Suprapubic skin (tissue), 4 donors: Measurements from ENCODE around the gene TBC1D21. TPM values are rescaled to one million over a fixed set of nuclear protein-coding genes. Genes with fewer than 3 reads are reported as not detected.
A peak's percentile ranks its signal among the peaks of the same experiment; 100 is the strongest.

Source experiments
- DNase-seq, 2 donors: peaks; one replicate each; pipeline ENCODE4 v3.0.0-alpha.2; 2019; ENCODE audit warnings: low spot score in 2 of 2
- H3K27ac ChIP-seq: fragments of 200-600 bp; sonication (generic); one replicate; pipeline ENCODE4 v1.5.1; 2019
- H3K27me3 ChIP-seq: fragments of 200-600 bp; sonication (generic); one replicate; pipeline ENCODE4 v1.5.1; 2019
- H3K36me3 ChIP-seq: fragments of 200-600 bp; sonication (generic); one replicate; pipeline ENCODE4 v1.5.1; 2019
- H3K4me1 ChIP-seq: fragments of 200-600 bp; sonication (generic); one replicate; pipeline ENCODE4 v1.5.1; 2019
- H3K4me3 ChIP-seq: fragments of 200-600 bp; sonication (generic); one replicate; pipeline ENCODE4 v1.5.1; 2019; ENCODE audit warnings: mild to moderate bottlenecking
- H3K9me3 ChIP-seq: fragments of 200-600 bp; sonication (generic); one replicate; pipeline ENCODE4 v1.5.1; 2019
- EP300 ChIP-seq: sonication (generic); formaldehyde crosslinking; IDR thresholded peaks from one replicate; pipeline ENCODE4 v1.6.1; 2017; ENCODE audit warnings: antibody characterized with exemption
- POLR2A ChIP-seq, 2 donors: fragments of 450-650 bp; IDR thresholded peaks; one replicate each; pipeline ENCODE4 v1.6.1; 2017; ENCODE audit warnings: antibody characterized with exemption in 2 of 2, mild to moderate bottlenecking in 2 of 2, moderate library complexity in 2 of 2
- POLR2AphosphoS5 ChIP-seq, 3 donors: sonication (generic); formaldehyde crosslinking; IDR thresholded peaks; one replicate each; pipeline ENCODE4 v1.6.1; 2017; ENCODE audit warnings: antibody characterized with exemption in 3 of 3
- WGBS: methylation state at CpG from one replicate; pipeline ENCODE4 v1.1.5; 2018; 5-methylcytosine and 5-hydroxymethylcytosine counted together
- total RNA-seq, 4 donors: library from RNA; depleted of rRNA; stranded (reverse); fragments of >200 nt; gene quantifications; one replicate each; pipeline ENCODE4 v1.1.0, GENCODE V29; 2016
- TF ChIP-seq, protein P1 (sequence below), 2 donors: fragments of 200-600 bp in 1 of 2; fragments of 450-650 bp in 1 of 2; sonication (generic) in 1 of 2; IDR thresholded peaks; one replicate each; pipeline ENCODE4 v1.5.1; 2016 to 2019; ENCODE audit warnings: antibody characterized with exemption in 2 of 2, mild to moderate bottlenecking in 1 of 2, moderate library complexity in 1 of 2

Gene TBC1D21
- total RNA-seq, 4 donors from 2014 or later: not detected

DNA sequence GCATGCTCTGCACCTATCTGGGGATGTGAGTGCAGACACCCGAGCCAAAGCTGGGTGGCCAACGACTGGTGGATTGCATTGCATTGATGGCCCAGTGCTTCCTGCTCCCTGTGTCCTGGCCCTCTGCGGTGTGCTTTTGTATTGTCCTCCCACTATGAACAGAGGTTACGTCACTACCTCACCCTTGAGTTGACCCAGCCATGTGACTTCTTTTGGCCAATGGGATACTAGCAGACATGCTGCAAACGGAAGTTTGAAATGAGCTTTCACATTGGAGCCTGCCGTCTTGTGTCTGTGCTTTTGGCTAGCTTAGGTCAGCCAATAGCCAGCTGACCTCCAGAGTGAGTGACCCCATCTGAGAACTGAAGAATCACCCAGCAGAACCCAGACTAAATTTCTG, 15.3 kb upstream of the TBC1D21 start:
- no peaks in the 10 kb centered on the region for H3K4me1 ChIP-seq
- peaks cover 49% of the 10 kb centered on the region for H3K27me3 ChIP-seq
- H3K9me3 ChIP-seq: no peaks in the 10 kb centered on the region
- peak in 1 of 2 donors; percentile 17 for DNase-seq
- 83% methylated on average over 5 of the region's 6 CpGs for WGBS
- no peak overlapping the region for H3K4me3 ChIP-seq
- no peaks in the 10 kb centered on the region for H3K36me3 ChIP-seq
- no peak for TF ChIP-seq EP300
- TF ChIP-seq, protein P1, sequence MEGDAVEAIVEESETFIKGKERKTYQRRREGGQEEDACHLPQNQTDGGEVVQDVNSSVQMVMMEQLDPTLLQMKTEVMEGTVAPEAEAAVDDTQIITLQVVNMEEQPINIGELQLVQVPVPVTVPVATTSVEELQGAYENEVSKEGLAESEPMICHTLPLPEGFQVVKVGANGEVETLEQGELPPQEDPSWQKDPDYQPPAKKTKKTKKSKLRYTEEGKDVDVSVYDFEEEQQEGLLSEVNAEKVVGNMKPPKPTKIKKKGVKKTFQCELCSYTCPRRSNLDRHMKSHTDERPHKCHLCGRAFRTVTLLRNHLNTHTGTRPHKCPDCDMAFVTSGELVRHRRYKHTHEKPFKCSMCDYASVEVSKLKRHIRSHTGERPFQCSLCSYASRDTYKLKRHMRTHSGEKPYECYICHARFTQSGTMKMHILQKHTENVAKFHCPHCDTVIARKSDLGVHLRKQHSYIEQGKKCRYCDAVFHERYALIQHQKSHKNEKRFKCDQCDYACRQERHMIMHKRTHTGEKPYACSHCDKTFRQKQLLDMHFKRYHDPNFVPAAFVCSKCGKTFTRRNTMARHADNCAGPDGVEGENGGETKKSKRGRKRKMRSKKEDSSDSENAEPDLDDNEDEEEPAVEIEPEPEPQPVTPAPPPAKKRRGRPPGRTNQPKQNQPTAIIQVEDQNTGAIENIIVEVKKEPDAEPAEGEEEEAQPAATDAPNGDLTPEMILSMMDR (IDR thresholded peaks at IDR 0.05): no peak
- TF ChIP-seq POLR2A (IDR thresholded peaks at IDR 0.05): no peak
- TF ChIP-seq POLR2AphosphoS5 (IDR thresholded peaks at IDR 0.05): no peak
- H3K27ac ChIP-seq: no peak overlapping the region

- DNase-seq: peak in 1 of 2 donors; percentile 10
Observed at GRCh38 chr15:73862276-73862675, 11.1 kb upstream of the TBC1D21 start.

GRCh38 chr15:73865379-73865778, 8.0 kb upstream of the TBC1D21 start:
- H3K9me3 ChIP-seq: peaks cover 4% of the 10 kb centered on the region
- no peaks in the 10 kb centered on the region for H3K36me3 ChIP-seq
- no peaks in the 10 kb centered on the region for H3K4me1 ChIP-seq
- no peak for DNase-seq
- peaks cover 62% of the 10 kb centered on the region for H3K27me3 ChIP-seq
- no peak for TF ChIP-seq EP300
- TF ChIP-seq POLR2AphosphoS5 (IDR thresholded peaks at IDR 0.05): no peak
- TF ChIP-seq, protein P1 (IDR thresholded peaks at IDR 0.05): no peak
- no peak for TF ChIP-seq POLR2A (IDR thresholded peaks at IDR 0.05)
- H3K4me3 ChIP-seq: no peak overlapping the region
- H3K27ac ChIP-seq: no peak overlapping the region

More at GRCh38 chr15:73862276-73862675, 11.1 kb upstream of the TBC1D21 start:
- peaks cover 4% of the 10 kb centered on the region for H3K9me3 ChIP-seq
- no peaks in the 10 kb centered on the region for H3K36me3 ChIP-seq
- no peak overlapping the region for H3K27ac ChIP-seq
- H3K27me3 ChIP-seq: peaks cover 55% of the 10 kb centered on the region
- H3K4me1 ChIP-seq: no peaks in the 10 kb centered on the region
- TF ChIP-seq, protein P1 (IDR thresholded peaks at IDR 0.05): no peak
- TF ChIP-seq EP300: no peak
- no peak for TF ChIP-seq POLR2AphosphoS5 (IDR thresholded peaks at IDR 0.05)
- no peak for TF ChIP-seq POLR2A (IDR thresholded peaks at IDR 0.05)
- no peak overlapping the region for H3K4me3 ChIP-seq
- 42% methylated on average over 6 of the region's 6 CpGs for WGBS

DNA sequence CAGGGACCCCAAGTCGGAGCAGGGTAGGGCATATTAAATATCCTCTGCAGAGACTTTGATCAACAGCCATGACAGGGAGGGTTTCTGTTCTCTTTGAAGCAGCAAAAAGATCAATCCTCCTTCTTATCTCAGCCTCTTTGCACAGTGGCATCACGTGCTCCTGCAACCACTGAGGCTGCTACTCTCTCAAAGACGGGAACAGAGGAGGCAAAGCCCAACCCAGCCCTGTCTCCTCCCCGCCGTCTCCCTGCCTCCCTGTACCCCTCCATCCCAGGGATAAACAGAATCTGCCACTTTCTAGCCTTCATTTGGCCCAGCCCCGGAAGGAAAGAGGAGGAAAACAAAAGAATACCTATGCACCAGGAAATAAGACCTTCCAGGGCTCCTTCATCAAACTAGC, 7.5 kb upstream of the TBC1D21 start:
- H3K27ac ChIP-seq: no peak overlapping the region
- no peaks in the 10 kb centered on the region for H3K36me3 ChIP-seq
- H3K4me3 ChIP-seq: no peak overlapping the region
- H3K9me3 ChIP-seq: peaks cover 4% of the 10 kb centered on the region
- TF ChIP-seq POLR2A (IDR thresholded peaks at IDR 0.05) (no peak), POLR2AphosphoS5 (IDR thresholded peaks at IDR 0.05) (no peak), EP300 (no peak)
- TF ChIP-seq, protein P1 (IDR thresholded peaks at IDR 0.05): no peak
- H3K27me3 ChIP-seq: peaks cover 61% of the 10 kb centered on the region
- DNase-seq: peak in 1 of 2 donors; percentile 19
- no peaks in the 10 kb centered on the region for H3K4me1 ChIP-seq
- 38% methylated on average over 6 of the region's 6 CpGs for WGBS

DNA sequence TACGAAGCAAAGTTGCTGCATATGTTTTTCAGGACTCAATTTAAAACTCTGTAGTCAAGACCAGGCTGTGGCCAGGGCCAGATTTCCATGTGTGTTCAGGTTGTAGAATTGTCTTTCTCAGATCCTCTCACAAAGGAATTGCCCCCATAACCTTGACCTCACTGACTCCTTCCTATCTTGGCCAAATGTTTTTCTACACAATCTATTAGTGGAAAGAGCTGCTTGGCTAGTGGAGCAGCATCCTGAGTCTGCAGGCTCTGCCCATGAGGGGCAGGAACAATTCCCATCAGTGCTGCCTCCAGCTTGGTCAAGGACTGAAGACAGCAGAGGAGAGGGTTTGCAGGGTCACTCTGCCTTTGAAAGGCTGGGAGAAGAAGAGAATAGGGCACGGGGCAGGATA, 6.9 kb upstream of the TBC1D21 start:
- Histone ChIP-seq H3K36me3 (no peaks in the 10 kb centered on the region), H3K4me1 (no peaks in the 10 kb centered on the region), H3K27ac (no peak overlapping the region), H3K9me3 (peaks cover 4% of the 10 kb centered on the region), H3K4me3 (no peak overlapping the region), H3K27me3 (peaks cover 66% of the 10 kb centered on the region)
- peak in 1 of 2 donors; percentile 24 for DNase-seq
- TF ChIP-seq POLR2A (IDR thresholded peaks at IDR 0.05) (no peak), EP300 (no peak)
- TF ChIP-seq, protein P1 (IDR thresholded peaks at IDR 0.05): no peak
- WGBS: 66% methylated on average over 2 of the region's 2 CpGs
